ENCODE measurements around the gene RNF11. TPM values are rescaled to one million over a fixed set of nuclear protein-coding genes. Genes with fewer than 3 reads are reported as not detected.

Gene RNF11
- total RNA-seq, 1 experiment from 2014 or later = 82.1 TPM

- Mint-ChIP-seq H3K27me3 (ENCODE audit: unreplicated experiment) (no peaks in the 10 kb centered on the region), H3K4me1 (ENCODE audit: low read depth, unreplicated experiment) (no peaks in the 10 kb centered on the region), H3K36me3 (ENCODE audit: insufficient read depth, unreplicated experiment) (peaks cover 5% of the 10 kb centered on the region), H3K27ac (ENCODE audit: unreplicated experiment) (no peak overlapping the region), H3K4me3 (ENCODE audit: low read depth, unreplicated experiment) (no peak overlapping the region), H3K9me3 (ENCODE audit: low read depth, unreplicated experiment) (no peaks in the 10 kb centered on the region)
- no peak for DNase-seq
- no TSS peak for BruUV-seq (replicated peaks)
- CTCF ChIA-PET = no interaction called here
- no peak for TF ChIP-seq CTCF (IDR thresholded peaks at IDR 0.05; ENCODE audit: unreplicated experiment)
- intact Hi-C loops (cut with micrococcal nuclease; ENCODE audit: unreplicated experiment) = loop anchor here (10.0 kb wide), 1 partner anchor 96 kb away; no protein-coding TSS in a partner anchor
Measured at GRCh38 chr1:51290489-51290847, 54.4 kb downstream of the RNF11 start.

- no peak for DNase-seq
- no peaks in the 10 kb centered on the region for H3K27me3 Mint-ChIP-seq (ENCODE audit: unreplicated experiment)
- no peak overlapping the region for H3K27ac Mint-ChIP-seq (ENCODE audit: unreplicated experiment)
- H3K4me1 Mint-ChIP-seq (ENCODE audit: low read depth, unreplicated experiment) = peaks cover 17% of the 10 kb centered on the region
- no peak for TF ChIP-seq CTCF (IDR thresholded peaks at IDR 0.05; ENCODE audit: unreplicated experiment)
- CTCF ChIA-PET = no interaction called here
- intact Hi-C loops (cut with micrococcal nuclease; ENCODE audit: unreplicated experiment) = loop anchor here (10.0 kb wide), 1 partner anchor 99 kb away; no protein-coding TSS in a partner anchor
- no TSS peak for BruUV-seq (replicated peaks)
- H3K36me3 Mint-ChIP-seq (ENCODE audit: insufficient read depth, unreplicated experiment) = peaks cover 11% of the 10 kb centered on the region
- H3K4me3 Mint-ChIP-seq (ENCODE audit: low read depth, unreplicated experiment) = no peak overlapping the region
- H3K9me3 Mint-ChIP-seq (ENCODE audit: low read depth, unreplicated experiment) = no peaks in the 10 kb centered on the region
Measured at GRCh38 chr1:51293898-51294515, 57.9 kb downstream of the RNF11 start.

GRCh38 chr1:51294566-51295184, 58.6 kb downstream of the RNF11 start:
- TF ChIP-seq CTCF (IDR thresholded peaks at IDR 0.05; ENCODE audit: unreplicated experiment) = no peak
- Mint-ChIP-seq H3K27ac (ENCODE audit: unreplicated experiment) (no peak overlapping the region), H3K9me3 (ENCODE audit: low read depth, unreplicated experiment) (no peaks in the 10 kb centered on the region), H3K36me3 (ENCODE audit: insufficient read depth, unreplicated experiment) (peaks cover 11% of the 10 kb centered on the region), H3K4me1 (ENCODE audit: low read depth, unreplicated experiment) (peaks cover 17% of the 10 kb centered on the region), H3K27me3 (ENCODE audit: unreplicated experiment) (no peaks in the 10 kb centered on the region), H3K4me3 (ENCODE audit: low read depth, unreplicated experiment) (no peak overlapping the region)
- intact Hi-C loops (cut with micrococcal nuclease; ENCODE audit: unreplicated experiment) = loop anchor here (10.0 kb wide), 1 partner anchor 100 kb away; no protein-coding TSS in a partner anchor
- DNase-seq = no peak
- CTCF ChIA-PET = interaction anchor here (1.4 kb wide), 1 partner anchor 33 kb away, joined by 6 read pairs; no protein-coding TSS in a partner anchor
- no TSS peak for BruUV-seq (replicated peaks)

GRCh38 chr1:51295926-51296325, 59.9 kb downstream of the RNF11 start:
- intact Hi-C loops (cut with micrococcal nuclease; ENCODE audit: unreplicated experiment) = loop anchor here (10.0 kb wide), 1 partner anchor 101 kb away; no protein-coding TSS in a partner anchor
- BruUV-seq (replicated peaks) = no TSS peak

More at GRCh38 chr1:51295926-51296325, 59.9 kb downstream of the RNF11 start:
- no peak for TF ChIP-seq CTCF (IDR thresholded peaks at IDR 0.05; ENCODE audit: unreplicated experiment)
- Mint-ChIP-seq H3K27ac (ENCODE audit: unreplicated experiment) (no peak overlapping the region), H3K27me3 (ENCODE audit: unreplicated experiment) (no peaks in the 10 kb centered on the region), H3K4me1 (ENCODE audit: low read depth, unreplicated experiment) (peaks cover 17% of the 10 kb centered on the region), H3K36me3 (ENCODE audit: insufficient read depth, unreplicated experiment) (peaks cover 11% of the 10 kb centered on the region), H3K9me3 (ENCODE audit: low read depth, unreplicated experiment) (no peaks in the 10 kb centered on the region), H3K4me3 (ENCODE audit: low read depth, unreplicated experiment) (no peak overlapping the region)
- CTCF ChIA-PET = interaction anchor here (0.6 to 1.7 kb wide), 3 partner anchors 10 to 207 kb away, joined by 4 to 11 read pairs (median 5); no protein-coding TSS in a partner anchor
- no peak for DNase-seq
